GM10266 (cell line): Measurements from ENCODE around the gene KRTAP2-2.

Experiments
- DNase-seq: peaks from one replicate; pipeline ENCODE4 v3.0.0; 2012; ENCODE audit errors: extremely low spot score
- TF ChIP-seq, protein P1 (sequence below): IDR thresholded peaks from 2 replicates; pipeline ENCODE4 v1.5.1; 2012; ENCODE audit warnings: mild to moderate bottlenecking, low read depth; ENCODE audit not compliant: control insufficient read depth, insufficient read depth; ENCODE audit errors: missing control alignments

KRTAP2-2 gene

GRCh38 chr17:41009301-41009760 is 45.7 kb downstream of the KRTAP2-2 start:
- DNase-seq: no peak
- TF ChIP-seq, protein P1, sequence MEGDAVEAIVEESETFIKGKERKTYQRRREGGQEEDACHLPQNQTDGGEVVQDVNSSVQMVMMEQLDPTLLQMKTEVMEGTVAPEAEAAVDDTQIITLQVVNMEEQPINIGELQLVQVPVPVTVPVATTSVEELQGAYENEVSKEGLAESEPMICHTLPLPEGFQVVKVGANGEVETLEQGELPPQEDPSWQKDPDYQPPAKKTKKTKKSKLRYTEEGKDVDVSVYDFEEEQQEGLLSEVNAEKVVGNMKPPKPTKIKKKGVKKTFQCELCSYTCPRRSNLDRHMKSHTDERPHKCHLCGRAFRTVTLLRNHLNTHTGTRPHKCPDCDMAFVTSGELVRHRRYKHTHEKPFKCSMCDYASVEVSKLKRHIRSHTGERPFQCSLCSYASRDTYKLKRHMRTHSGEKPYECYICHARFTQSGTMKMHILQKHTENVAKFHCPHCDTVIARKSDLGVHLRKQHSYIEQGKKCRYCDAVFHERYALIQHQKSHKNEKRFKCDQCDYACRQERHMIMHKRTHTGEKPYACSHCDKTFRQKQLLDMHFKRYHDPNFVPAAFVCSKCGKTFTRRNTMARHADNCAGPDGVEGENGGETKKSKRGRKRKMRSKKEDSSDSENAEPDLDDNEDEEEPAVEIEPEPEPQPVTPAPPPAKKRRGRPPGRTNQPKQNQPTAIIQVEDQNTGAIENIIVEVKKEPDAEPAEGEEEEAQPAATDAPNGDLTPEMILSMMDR: no peak

DNA sequence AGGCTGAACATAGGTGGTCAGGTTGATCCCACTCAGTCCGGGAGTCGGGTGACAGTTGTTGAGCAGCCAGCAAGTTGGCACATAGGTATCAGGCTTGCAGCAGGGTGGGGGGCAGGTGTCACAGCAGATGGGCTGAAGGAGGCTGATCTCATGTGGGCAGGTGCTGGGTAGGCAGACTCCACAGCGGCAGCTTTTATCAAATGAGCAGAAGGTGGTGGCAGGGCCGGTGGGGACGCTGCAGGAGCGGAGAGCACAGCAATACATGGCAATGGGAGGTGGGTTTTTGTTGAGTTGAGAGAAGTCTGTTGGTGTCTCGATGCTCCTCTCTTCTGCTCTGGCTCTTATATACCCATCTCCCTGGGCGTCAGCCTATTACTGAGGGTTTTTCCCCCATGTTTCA is 46.2 kb downstream of the KRTAP2-2 start, which contains the start of gene KRTAP3-1:
Gene KRTAP3-1, minus strand, starts transcription at position 318 of the 400 bp plus-strand sequence. Its CDS starts 54 bp downstream, at position 264.
- TF ChIP-seq, protein P1: no peak
- no peak for DNase-seq
